ENCODE measurements around the gene CDK7.
"Not testable (repeated sequence)": the region's sequence is repeated elsewhere in the genome, so short reads cannot be mapped to it uniquely, and the experiment has no call there.

CDK7 gene

DNA sequence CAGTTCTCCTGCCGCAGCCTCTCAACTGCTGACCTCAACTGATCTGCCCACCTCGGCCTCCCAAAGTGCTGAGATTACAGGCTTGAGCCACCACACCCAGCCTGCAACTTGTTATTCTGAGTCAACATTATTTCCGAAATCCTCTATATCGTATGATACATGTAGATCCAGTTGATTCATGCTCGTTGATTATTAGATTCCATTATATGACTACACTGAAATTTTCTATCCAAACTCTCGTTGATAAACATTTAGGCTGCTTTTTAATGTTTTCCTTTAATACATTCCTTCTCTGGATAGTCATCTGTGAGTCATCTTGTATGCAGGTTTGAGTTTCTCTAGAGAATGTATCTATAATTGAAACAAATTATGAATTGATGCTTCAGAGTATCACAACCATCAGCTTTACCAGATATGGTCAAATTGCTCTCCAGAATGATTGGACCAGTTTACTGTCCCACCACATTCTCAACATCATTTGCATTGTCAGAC lies 4.1 kb downstream of the CDK7 start:
- no peak for DNase-seq

DNA sequence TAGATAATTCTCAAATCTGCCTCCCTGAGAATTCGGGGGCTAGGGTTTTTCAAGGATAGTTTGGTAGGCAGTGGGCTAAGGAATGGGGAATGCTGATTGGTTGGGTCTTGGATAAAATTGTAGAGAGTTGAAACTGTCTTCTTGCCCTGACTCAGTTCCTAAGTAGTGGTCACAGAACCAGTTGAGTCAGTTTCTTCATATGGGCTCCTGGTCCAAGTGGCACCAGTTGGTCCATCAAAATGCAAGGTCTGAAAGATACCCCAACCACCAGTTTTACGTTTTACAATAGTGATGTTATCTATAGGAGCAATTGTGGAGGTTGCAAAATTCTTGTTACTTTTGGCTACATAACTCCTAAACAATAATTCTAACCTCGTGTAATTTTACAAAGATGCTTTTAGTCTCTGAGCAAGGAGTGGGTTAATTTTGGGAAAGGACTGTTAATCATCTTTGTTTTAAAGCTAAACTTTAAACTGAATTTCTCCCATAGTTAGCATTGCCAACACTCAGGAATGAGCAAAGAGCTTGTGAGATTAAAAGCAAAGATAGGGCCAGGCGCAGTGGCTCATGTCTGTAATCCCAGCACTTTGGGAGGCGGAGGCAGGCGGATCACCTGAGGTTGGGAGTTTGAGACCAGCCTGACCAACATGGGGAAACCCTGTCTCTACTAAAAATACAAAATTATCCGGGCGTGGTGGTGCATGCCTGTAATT lies 7.7 kb downstream of the CDK7 start:
- no peak for DNase-seq

DNA sequence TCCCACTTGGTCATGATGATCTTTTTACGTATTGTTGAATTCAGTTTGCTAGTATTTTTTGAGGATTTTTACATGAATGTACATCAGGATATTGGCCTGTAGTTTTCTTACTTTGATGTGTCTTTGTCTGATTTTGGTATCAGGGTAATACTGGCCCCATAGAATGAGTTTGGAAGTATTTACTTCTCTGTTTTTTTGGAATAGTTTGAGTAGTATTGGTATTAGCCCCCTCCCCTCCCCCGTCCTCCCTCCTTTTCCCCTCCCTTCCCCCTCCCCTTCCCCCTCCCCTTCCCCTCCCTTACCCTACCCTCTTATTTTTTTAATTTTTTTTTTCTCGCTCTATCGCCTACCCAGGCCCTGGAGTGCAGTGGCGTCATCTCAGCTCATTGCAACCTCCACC lies 10.3 kb downstream of the CDK7 start:
- no peak for DNase-seq

DNA sequence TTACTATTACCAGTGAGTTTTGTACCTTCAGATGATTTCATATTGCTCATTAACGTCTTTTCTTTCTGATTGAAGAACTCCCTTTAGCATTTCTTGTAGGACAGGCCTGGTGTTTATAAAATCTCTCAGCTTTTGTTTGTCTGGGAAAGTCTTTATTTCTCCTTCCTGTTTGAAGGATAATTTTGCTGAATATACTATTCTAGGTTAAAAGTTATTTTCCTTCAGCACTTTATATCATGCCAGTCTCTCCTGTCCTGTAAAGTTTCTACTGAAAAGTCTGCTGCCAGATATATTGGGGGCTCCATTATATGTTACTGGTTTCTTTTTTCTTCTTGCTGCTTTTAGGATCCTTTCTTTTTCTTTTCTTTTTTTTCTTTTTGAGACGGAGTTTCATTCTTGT lies 13.3 kb downstream of the CDK7 start:
- no peak for DNase-seq

DNA sequence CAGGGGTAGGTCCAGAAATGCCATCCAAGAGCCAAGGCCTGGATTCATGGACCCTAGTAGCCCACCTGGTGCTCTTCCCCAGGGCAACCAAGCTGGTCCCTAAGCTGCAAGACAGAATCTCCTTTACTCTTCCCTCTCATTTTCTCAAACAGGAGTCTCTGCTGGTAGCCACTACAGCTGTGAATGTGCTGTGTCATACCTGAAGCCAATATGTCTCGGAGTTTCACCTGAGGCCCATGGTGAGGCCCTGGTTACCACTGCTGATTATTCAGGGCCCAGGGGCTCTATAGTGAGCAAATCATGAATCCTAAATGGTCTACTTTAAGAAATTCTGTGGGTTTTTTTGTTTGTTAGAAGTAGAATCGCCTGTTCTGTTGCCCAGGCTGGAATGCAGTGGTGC lies 15.9 kb downstream of the CDK7 start:
- DNase-seq: no peak

DNA sequence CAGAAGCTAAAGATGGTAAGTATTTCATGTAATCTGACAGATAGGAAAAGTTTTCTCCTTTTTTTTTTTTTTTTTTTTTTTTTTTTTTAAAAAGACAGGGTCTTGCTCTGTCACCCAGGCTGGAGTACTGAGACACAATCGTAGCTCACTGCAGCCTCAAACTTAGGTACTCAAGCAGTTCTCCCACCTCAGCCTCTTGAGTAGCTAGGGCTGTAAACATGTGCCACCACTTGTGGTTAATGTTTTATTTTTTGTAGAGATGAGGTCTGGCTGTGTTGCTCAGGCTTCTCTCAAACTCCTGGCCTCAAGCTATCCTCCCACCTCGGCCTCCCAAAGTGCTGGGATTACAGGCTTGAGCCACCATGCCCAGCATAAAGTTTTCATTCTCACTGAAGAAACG lies 17.8 kb downstream of the CDK7 start:
- no peak for DNase-seq

DNA sequence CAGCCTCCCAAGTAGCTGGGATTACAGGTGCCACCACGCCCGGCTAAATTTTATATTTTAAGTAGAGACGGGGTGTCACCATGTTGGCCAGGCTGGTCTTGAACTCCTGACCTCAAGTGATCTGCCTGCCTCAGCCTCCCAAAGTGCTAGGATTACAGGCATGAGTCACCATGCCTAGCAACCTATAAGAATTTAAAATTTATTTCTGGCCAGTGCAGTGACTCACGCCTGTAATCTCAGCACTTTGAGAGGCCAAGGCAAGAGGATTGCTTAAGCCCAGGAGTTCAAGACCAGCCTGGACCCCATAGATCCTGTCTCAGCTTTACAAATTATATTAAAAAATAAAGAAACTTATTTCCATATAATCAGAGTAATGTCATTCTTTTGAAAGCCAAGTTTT lies 21.3 kb downstream of the CDK7 start:
- not testable (repeated sequence) for DNase-seq

DNA sequence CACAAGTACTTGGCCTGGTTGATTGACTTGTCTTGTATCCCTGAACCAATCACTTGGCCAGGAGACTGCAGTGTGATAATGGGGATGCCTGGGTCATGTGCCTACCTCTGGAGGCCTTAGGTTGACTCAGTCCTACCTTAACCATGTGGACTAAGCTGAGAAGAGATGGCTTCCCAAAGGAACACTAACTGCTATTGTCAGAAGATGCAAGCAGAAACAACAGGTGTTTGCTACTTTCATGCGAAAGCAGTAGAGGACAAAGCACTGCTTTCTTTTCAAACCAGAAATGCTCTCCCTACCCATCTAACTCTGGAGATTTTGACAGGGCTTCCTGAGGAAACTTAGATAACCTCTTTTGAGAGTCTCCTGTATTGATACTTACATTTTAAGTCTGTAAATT lies 22.9 kb downstream of the CDK7 start:
- DNase-seq: no peak

DNA sequence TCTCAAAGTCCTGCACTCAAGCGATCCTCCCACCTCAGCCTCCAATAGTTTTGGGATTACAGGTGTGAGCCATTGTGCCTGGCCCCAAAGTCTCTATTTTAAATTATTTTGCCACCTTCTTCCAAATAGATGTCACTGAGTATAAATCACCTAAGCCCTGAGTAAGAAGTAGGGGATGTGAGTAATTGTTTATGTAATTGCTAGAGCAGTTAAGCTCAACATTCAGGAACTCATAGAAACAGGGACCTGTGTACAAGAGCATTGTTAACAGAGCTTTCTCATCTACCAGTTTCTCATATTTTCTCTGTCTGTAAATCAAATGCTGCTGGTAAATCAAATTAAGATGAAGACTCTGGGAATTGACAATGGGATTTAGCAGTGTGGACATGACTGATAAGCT lies 26.3 kb downstream of the CDK7 start:
- no peak for DNase-seq

DNA sequence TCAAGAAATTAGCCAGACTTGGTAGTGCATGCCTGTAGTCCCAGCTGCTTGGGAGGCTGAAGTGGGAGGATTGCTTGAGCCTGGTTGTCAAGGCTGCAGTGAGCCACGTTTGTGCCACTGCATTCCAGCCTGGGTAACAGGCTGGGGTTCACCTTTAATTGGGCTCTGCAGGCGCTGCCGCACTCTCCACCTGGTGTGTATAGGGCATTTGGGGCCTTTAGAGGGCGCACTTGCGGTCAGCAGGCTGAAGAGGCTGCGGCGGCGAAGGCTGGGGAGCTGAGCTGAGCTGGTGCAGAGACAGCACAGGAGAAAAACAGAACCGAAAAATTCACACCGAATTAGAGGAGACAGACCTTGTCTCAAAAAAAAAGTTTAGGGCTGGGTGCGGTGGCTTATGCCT lies 31.2 kb downstream of the CDK7 start:
- DNase-seq: no peak

DNA sequence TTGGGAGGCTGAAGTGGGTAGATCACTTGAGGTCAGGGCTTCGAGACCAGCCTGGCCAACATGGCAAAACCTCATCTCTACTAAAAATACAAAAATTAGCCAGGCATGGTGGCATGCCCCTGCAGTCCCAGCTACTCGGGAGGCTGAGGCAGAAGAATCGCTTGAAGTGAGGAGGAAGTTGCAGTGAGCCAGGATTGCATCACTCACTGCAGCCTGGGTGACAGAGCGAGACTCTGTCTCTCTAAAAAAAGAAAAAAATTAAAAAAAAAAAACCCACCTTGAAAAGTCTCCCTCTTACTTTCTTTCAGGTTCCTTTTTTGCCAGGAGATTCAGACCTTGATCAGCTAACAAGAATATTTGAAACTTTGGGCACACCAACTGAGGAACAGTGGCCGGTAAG lies 34.2 kb downstream of the CDK7 start:
- no peak for DNase-seq

DNA sequence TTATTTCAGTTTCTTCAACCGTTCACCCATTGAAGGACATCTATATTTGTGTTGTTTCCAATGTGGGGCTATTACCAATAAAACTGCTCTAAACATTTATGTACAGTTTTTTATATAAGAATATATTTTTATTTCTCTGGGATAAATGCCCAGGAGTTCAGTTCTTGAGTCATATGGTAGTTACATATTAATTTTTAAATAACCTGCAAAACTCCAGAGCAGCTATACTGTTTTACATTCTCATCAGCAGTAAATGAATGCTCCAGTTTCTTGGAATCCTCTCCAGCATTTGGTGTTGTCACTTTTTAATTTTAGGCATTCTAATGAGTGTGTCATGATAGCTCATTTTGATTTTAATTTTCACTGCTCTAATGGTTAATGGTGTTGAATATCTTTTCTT lies 36.2 kb downstream of the CDK7 start:
- no peak for DNase-seq

DNA sequence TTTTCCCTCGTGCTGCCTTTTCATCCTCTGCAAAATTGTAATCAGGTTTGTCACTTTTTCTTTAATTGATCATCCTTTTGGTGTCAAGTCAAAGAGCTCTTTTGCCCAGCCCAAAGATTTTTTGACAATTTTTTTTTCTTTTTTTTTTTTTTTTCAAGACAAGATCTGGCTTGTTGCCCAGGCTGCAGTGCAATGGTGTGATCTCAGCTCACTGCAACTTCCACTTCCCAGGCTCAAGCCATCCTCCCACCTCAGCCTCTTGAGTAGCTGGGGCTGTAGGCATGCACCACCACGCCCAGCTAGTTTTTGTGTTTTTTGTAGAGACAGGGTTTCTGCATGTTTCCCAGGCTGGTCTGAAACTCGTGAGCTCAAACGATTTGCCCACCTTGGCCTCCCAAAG lies 36.7 kb downstream of the CDK7 start:
- no peak for DNase-seq

DNA sequence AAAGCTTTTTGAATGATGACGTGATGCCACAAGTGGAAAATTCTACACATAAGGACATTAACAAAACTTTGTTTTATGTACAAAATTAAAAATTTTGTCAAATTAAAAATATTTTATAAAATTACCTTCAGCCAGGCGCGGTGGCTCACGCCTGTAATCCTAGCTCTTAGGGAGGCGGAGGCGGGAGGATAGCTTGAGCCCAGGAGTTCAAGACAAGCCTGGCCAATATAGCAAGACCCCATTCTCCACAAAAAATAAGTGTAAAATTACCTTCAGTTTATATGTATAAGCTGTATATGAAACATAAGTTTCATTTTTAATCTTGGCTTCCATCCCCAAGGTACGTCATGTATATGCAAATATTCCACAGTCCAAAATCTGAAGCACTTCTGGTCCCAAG lies 40.9 kb downstream of the CDK7 start:
- DNase-seq: no peak

DNA sequence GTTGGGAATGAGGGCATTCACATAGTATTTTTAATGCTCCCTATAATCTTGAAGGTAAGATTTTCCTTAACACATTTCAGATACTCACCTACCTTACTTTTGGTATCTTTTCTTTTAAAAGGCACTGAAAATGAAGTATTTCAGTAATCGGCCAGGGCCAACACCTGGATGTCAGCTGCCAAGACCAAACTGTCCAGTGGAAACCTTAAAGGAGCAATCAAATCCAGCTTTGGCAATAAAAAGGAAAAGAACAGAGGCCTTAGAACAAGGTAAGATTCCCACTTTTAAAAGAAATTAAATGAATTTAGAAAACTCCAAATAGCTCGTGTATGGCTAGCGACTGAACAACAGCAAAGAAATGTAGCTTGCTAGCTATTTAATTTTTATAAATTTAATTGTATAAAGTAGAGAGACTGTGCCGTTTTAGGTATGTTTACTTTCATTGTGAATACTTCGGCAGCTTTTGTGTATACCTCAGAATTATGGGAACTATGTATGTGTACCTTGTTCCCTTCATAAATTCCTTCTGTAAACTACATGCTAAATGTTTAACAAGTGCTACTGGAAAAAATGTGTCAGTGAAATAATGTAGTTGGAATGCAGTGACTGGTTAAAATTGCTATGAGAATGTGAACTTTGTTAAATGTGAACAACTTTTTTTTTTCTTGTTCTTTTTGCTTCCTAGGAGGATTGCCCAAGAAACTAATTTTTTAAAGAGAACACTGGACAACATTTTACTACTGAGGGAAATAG lies 41.9 kb downstream of the CDK7 start:
- DNase-seq: no peak

DNA sequence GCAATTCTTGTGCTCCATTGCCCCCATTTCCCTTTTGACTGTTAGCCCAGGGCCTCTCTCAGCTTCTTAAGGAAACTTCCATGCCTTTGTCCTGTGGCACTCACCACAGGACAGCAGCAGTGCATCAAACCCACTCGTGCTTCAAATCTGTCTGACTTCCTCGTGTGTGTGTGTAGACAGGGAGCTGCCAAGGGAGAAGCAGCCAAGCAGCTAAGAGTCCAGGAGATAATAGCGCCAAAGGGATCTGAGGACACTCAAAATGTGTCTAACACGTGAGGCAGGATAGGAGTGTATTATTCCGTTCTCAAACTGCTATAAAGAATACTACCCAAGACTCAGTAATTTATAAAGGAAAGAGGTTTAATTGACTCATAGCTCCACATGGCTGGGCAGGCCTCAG lies 44.8 kb downstream of the CDK7 start:
- no peak for DNase-seq

DNA sequence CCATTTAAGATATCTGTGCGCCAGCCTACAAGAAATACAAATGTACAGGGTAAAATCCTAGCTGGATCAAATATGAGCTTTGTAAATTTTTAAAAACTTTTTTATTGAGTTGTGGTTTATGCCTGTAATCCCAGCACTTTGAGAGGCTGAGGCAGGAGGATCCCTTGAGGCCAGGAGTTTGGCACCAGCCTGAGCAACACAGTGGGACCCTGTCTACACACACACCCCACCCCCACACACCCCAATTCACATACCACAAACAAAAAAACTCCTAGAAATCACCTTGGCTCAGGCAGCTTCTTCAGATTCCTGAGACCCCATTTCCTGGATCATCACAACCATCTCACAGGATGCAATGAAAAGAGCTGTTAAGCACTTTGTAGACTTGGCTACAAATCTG lies 46.4 kb downstream of the CDK7 start:
- no peak for DNase-seq

DNA sequence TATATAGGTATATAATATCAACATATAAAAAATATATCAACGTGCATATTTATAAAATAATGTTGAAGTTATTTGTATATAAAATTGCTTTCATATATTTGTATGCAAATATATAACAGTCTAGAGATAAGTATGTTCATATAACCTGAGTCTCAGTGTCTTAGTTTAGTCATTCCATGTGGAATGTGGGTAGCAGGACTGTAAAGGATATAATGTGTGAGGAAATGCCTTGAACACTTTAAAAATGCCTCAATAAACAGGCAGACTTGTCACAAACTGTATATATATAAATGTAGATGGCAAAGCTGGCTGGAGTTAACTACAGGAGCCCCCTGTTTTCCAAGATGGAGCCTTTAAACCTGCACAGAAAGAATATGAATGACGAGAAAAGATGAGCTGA lies 49.5 kb downstream of the CDK7 start:
- DNase-seq: no peak

DNA sequence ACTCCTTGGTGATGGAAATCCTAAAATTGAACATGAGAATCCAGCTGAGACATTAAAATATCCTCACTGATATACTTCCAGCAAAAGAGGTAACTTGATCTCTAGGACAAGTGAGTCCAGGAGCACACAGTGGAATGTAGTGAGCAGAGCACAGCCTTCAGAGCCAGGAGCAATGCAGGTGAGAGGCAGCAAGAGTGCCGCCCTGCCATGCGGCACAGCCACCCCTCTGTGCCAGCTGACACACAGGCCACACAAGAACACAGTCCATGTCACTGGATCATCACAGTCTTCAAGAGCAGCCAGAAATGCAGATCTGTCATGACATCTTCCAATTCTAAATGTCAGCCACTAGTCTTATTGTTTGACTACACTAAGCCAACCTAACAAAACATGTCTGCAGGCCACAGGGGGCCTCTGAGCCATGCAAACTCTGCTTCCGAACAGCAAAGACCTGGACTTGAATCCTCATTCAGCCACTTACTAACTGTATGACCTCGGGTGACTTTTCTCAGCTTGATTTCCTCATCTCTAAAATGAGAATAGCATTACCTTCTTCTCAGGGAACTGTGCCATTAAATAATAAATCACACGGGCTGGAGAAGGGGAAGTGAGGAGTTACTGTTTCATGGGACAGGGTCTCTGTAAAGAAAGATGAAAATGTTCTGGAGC lies 50.9 kb downstream of the CDK7 start:
- no peak for DNase-seq

DNA sequence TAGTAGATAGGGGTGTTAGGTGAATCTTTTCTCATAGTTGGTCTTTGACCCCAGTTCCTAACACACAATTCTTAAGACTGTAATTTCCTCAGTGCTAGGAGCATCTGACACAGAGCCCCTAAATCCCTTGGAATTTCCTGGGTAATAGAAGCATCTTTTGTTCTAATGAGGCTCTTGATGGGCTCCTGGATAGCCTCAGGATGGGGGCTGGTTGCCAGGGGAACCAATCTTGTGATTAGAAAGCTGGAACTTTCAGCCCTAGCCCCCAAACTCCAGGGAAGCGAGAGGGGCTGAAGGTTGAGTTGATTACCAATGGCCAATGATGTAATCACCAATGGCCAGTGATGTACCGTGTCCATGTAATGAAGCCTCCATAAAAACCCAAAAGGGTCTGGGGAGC lies 53.4 kb downstream of the CDK7 start:
- DNase-seq: no peak

DNA sequence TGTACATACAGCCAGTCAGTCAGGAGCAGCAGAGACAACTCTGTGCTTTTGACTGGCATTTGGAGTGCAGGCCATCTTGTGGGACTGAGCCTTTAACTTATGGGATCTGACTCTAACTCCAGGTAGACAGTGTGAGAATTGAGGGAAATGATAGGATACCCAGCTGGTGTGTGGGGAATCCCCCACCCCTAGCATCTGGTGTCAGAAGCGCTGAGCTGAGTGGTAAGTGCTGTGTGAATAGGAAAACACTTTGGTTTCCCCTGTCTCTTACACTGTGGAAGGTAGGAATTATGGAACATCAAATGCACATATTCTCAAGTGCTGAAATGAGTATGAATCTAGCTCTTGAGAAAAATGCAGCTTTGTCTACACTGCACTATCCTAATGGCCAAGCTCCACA lies 54.0 kb downstream of the CDK7 start:
- DNase-seq: no peak

DNA sequence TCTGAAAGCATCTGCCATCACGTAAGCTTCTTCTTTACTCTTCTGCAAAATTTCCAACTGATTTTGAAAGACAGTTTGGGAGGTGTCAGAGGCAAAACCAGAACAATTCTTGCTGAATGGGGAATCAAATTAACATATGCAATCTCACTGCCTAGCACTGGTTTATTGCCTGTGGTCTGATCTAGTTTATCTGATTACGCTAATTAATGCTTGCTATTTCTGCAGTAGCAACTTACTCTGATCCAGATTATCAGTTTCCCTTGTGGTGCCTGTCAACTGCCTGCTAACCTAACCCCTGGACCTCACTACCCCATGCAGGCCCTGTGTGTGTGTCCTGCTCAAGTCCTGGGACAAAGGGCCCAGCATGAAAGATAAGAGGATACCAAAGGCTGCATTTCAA lies 57.6 kb downstream of the CDK7 start:
- no peak for DNase-seq

DNA sequence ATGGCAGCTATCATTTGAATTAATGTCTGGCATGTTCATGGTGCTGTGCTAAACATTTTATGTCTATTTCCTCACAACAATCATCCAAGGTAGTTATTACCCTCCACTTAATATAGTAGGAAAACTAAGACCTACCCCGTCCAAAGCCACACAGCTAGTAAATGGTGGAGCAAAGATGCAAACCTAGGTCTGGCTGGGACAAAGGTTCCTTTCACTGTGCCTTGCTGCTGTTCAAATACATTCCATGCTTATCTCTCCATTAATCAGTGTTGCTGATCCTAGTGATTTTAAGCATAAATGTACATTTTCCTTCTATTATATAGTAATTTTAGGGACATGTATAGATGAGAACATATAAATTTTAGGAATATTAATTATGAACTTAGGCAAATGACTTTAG lies 59.2 kb downstream of the CDK7 start:
- no peak for DNase-seq

DNA sequence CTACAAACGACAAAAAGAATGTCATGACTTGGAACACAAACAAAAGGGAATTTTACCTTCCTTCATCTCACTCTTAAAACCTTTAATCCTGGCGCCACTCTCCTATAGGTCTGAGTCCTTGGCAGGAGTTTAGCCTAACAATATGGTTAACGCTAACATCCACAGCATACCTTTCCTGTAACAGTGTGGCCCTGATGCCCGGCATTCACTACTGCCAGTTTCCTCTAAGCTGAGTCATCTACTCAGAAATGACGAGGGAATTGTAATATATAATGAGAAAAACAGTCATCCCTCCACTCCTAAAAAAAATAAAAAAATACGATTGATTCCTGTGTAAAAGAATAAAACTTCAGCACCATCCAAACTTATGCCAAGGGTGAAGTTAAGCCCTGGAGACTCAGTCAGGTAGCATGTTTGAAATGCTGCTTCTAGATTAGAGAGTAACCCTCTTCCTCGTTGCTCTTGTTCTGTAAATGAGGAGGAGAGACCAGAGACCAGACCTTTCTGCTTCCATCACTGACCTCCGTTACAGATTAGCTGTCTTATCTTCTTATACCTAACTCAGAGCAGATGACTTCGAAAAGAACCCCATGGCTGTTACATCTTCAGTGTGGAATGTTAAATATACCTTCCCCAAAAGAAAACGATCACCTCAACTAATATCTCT lies 60.5 kb downstream of the CDK7 start:
- no peak for DNase-seq

All from GF-D8 (cell line).